HG03520 (cell line): ENCODE results near the gene RHOT1.

Experiments used
- ATAC-seq: cut with Tn5 transposase; IDR thresholded peaks from one replicate; pipeline ENCODE4 v1.9.1; 2021; ENCODE audit warnings: mild to moderate bottlenecking, moderate library complexity; ENCODE audit not compliant: unreplicated experiment

The RHOT1 gene

GRCh38 chr17:32266389-32267301 lies 124.3 kb downstream of the RHOT1 start:
- ATAC-seq = no peak

- no peak for ATAC-seq
Measured at GRCh38 chr17:32267690-32268205, 125.4 kb downstream of the RHOT1 start.

- ATAC-seq = no peak
Measured at GRCh38 chr17:32268734-32269288, 126.5 kb downstream of the RHOT1 start.

GRCh38 chr17:32269377-32269776 lies 127.1 kb downstream of the RHOT1 start:
- no peak for ATAC-seq

- no peak for ATAC-seq
Measured at GRCh38 chr17:32271844-32272243, 129.5 kb downstream of the RHOT1 start.

- ATAC-seq = no peak
Measured at GRCh38 chr17:32274101-32274500, 131.8 kb downstream of the RHOT1 start.

GRCh38 chr17:32274643-32275042 lies 132.3 kb downstream of the RHOT1 start:
- no peak for ATAC-seq
